NCI-H1930 (cell line): ENCODE measurements around the gene LTV1.

Experiments used
- DNase-seq, 2 experiments: peaks; one replicate each; lab custom pipeline; 2025; lab: John Stamatoyannopoulos, UW

Gene LTV1

GRCh38 chr6:143885116-143885515 is 42.0 kb downstream of the LTV1 start:
- DNase-seq = no peak

DNA sequence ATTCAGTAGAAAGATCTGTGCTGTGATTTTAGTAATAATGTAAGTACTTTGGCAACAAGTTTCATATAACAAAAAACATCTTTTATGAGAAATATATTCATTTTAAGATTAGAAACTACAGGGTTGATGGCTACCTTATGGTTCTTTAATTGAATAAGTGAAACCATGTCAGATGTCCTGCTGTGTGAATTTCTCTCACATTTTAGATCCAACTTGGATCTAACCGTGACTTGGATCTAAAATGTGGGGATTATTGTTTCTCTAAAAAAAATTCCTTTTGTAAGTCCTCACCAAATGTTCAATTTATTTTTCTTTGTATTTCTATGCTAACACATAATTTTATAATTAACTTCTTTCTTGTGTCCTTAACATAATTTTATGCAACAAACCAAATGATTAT is 51.5 kb downstream of the LTV1 start:
- DNase-seq = no peak

DNA sequence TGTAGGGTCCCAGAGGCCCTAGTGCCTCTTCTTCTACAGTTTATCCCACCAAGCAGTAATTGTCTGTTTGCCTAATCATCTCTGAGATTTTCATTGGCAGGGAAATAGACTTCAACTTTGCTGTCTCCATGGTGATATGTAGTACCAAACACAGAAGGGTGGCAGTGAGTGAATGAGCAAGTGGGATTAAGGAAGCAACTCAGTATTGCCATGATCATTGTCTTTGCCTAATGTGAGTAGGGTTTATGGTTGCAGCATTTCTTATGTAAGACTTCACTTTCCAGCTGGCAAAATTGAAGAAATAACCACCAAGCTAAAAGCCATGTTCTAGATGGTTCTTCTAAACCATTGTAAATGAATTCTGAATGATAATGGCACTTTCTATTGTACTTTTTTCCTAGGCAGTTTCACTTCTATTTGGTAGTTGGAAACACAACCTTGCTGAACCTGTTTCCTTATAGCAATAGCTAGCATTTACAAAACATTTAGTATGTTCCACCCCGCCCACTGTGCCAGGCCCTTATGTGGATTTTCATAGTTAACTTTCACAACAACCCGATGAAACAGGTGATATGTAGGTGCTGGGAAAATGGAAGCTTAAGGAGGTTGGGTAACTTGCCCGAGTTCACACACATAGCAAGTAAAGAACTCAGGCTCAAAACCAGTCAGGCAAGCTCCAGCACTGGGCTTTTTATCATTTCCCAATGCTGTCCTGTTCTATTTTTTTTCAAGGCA is 53.2 kb downstream of the LTV1 start:
- DNase-seq = no peak

GRCh38 chr6:143900358-143900757 is 57.2 kb downstream of the LTV1 start:
- no peak for DNase-seq

DNA sequence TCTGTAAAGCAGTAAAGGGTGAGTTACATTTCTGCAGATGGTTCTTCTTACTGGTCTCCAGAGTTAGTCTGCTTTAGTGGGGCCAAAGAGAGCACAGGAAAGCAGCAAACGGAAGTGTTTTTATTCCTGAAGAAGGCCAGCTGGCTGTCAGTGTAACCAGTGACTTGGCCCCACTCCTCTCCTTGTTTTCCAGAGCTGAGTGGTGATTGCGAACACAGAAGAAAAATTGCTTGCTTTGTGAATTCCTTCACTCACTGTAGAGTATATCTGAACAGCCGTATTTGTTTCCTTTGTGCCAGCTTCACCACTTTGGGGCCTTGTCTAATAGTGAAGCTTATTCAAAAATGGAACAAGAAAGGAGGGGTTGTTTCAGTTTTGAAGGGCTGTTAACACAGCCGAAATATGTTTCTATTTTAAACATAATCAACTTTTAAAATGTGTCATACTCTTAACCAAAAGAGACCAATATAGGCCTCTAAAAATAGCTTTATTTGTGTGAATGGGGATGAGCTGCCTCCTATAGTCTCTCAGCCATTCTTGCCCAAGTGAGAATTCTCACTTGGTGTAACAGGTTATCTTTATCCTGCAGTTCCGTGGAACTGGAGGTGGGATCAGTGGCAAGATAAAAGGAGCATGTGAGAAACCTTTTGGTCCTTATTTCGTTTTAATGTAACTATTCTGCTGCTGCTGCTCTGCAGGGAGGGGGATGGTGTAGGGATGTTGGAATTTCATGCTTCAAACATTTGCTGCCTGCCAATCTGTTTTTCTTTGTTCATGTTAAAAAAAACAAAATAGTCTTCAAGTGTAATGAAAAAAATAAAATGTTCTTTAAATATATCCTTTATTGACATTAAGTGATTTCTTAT is 59.0 kb downstream of the LTV1 start:
- no peak for DNase-seq

- no peak for DNase-seq
Observed at GRCh38 chr6:143902827-143903226, 59.7 kb downstream of the LTV1 start.

DNA sequence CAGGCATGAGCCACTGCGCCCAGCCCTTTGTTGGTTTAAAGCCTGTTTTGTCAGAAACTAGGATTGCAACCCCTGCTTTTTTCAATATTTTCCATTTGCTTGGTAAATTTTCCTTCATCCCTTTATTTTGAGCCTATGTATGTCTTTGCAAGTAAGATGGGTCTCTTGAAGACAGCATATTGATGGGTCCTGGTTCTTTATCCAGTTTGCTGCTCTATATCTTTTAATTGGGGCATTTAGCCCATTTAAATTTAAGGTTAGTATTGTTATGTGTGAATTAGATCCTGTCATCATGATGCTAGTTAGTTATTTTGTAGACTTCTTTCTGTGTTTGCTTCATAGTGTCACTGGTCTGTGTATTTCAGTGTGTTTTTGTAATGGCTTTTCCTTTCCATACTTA is 67.9 kb downstream of the LTV1 start:
- no peak for DNase-seq

DNA sequence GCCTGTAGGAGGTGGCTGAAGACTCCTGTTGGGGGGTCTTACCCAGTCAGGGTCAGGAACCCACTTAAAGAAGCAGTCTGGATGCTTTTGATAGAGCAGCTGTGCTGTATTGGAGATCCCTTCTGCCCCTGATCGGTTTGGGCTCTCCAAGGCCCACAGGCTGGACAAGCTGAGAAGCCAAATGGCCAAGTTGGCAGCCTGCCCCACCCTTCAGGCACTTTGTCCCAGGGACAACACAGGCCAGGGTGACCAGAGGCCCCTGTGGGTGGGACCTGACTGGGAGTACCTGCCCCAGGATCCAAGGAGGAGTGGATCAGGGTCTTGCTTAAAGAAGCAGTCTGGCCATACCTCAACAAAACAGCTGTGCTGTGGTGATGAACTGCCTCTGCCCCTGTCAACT is 69.5 kb downstream of the LTV1 start:
- DNase-seq = no peak
